ENCODE results near the gene FHOD1.

Gene FHOD1

DNA sequence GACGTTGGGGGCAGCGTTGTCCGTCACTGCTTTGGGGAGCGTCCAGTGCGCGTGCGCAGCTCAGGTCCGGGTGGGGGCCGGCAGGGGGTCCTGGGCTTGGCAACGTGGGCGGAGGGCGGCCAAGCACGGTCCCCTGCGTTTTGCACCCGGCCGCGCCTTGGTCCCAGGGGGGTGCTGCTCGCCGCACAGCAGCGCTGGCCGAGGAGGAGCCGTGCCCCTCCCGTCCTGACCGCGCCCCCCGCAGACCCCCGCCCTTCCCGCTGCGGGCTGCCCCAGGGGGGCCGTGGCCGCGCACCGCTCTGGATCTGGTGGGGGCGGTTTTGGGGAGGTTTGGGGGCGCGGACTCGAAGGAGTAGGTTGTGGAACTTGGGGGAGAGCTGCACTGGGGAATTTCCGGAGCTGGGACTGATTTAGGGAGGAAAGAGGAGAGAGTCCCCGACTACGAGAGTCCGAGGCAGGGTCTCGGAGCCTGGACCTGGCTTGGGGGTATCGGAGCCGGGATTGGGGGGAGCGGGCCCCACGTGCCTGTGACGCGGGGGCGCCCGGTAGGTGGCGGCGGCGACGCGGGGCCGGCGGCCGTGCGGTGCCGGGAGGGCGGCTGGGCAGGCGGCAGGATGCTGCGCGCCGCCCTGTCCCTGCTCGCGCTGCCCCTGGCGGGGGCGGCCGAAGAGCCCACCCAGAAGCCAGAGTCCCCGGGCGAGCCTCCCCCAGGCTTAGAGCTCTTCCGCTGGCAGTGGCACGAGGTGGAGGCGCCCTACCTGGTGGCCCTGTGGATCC, 1.3 kb upstream of the FHOD1 start, which contains the start of gene SLC9A5:
SLC9A5 (plus strand) TSS at position 579 of the 777 bp plus-strand sequence; CDS start at position 615, 36 bp downstream.
- no peak for DNase-seq

DNA sequence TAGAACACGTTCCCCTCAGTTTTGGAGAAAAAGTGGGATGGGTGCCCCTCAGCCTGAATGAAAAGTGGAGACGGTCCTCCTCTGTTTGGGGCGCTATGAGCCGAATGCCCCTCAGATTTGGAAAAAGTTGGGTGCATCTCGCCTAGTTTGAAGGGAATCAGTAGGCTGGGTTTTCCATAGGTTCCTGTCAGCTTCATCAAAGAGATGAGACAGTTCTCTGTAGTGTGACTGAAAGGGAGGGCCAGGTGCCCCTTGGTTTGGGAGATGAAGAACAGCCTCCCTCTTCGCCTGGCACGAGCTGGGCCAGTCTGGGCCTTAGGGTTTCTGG, 756 bp upstream of the FHOD1 start:
- DNase-seq = no peak

DNA sequence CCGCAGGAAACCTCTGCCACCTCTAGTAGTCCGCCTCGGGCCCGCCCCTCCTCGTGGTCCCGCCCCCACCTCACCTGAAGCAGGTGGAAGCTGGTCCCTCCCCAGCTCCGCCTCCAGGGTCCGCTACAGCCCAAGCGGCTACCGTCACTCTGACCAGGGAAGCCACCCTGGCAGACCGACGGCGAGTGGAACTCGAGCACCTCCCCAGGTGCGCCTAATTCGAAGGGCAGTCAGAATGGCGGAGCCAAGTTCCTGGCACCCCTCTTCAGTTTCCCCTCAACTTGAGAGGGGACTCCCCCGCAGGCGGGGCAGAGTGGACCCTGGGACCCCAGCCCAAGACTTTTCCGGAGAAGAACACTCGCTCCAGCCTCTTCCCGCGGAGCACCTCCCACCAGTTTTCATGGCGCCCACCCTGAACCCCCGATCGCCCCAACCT, 507 bp downstream of the FHOD1 start:
- DNase-seq = no peak

DNA sequence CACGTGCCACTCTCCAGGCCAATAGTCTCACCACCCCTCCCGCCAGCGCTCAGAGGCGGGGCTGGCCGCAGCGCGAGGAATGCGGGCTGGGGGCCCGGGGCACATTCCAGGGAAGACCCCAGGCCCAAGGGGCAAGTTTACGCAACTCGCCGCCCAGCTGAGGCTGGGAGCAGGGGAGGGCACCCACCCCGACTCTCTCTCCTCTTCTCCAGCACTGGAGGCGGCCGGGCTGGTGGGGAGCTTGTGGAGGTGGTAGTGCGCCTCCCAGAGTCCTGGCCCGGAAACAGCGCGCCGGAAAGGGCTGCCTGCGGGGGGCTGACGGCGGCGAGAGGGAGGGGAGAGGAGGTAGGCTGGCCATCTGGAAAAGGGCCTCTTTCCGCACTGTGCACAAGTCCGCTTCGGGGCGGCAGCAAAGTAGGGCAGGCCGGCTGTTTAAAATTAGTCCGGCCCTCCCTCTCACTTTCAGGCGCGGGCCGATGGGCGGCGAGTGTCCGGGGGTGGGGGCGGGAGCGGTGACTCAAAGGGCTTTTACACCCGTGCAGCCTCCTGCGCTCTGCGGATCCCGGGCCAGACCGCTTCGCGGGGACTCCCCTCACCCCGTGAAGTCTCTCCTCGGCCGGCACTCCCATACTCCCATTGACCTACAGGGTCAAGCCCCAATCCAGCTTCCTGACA, 1.1 kb downstream of the FHOD1 start:
- peak; percentile 54 for DNase-seq

- DNase-seq = no peak
Observed at GRCh38 chr16:67245674-67246080, 1.6 kb downstream of the FHOD1 start.

DNA sequence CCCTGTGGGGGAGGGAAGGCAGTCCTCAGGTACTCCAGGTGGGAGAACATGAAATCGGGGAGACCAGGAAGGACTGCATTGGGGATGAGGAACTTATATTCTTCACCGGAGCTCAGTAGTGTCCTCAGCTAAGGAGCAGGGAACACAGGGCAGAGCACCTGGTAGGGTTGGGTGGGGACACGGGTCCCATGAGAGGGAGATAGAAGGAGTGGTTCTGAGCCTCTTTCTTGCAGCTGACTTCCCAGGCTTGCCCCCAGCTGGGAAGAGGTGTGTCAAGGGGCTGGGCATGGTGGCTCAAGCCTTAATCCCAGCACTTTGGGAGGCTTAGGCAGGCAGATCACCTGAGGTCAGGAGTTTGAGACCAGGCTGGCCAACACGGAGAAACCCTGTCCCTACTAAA, 2.1 kb downstream of the FHOD1 start:
- no peak for DNase-seq

GRCh38 chr16:67244387-67245185, 2.7 kb downstream of the FHOD1 start:
- DNase-seq = no peak

DNA sequence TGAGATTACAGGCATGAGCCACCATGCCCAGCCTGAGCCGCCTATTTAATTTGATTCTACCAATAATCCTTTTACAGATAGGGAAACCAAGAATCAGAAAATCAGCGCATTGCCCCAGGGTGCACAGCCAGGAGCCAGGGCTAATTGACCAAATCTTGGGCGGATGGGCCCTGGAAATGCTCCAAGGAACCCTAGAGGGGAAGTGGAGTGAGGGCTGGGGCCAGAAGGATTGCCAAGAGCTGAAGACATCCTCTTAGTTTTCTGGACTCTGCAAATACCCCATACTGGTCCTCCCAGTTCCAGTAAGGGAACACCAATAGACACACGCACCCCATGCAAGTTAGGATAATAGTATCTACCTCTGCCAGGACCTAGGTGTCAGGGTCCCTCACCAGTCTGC, 3.8 kb downstream of the FHOD1 start:
- no peak for DNase-seq

DNA sequence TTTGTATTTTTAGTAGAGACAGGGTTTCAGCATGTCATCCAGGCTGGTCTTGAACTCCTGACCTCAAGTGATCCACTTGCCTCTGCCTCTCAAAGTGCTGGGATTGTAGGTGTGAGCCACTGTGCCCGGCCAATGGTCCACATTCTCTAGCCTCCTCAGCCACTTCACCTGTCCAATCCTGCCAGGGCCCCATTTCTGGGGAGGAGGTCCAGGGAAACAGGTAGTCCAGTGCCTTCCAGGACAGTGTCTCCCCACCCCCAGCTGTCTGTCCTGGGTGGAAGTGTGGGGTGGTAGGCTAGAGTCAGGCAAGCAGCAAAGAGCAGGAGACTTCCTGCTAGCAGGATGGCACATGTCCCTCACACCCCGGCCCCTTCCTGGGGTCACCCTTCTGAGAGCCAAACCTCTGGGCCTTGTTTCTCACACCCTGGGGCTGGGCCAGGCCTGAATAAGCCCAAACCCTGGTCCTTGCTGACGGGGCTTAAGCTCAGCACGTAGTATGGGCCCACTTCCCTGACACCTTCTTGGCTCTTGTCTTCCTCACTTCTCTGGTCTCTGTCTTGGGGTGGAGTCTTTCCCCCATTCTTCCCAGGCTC, 5.0 kb downstream of the FHOD1 start:
- no peak for DNase-seq

DNA sequence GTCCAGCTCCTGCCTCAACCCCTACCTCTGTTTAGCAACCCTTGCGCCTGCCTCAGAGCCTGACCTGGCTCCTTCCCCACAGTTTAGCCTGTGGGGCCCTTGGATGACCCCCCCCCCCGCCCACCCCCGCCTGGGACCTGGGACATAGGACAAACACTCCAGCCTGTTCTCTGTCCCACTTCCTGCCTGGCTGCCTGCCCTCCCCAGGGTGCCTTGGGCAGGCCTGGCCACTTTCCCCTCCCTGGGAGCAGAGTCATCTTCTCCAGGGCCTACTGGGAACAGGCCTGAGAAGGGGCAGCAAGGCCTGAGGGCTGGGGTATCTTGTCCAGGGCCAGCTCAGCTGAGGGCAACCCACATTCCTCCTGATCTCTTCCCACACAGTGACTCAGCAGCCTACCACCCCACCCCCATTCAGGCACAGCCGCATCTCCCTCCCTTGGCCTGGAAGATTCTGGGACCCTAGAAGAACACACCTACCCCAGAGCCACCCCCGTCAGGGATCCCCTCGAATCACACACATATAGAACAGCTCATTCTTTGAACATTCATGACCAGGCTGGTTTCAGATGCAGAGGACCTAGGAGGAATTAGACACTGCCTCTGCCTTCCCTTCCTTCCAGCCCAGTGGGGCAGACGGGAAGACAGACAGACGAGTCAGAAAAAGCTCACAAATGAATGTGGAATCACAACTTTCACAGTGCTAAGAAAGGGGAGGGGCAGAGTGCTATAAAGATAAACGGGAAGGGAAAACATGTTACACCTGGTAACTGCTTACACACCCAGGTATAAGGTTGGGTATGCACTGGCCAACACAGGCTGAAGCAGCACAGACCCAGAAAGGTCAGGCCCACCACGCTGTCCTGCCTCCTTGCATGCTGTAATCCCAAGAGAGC, 6.0 kb downstream of the FHOD1 start:
- no peak for DNase-seq

DNA sequence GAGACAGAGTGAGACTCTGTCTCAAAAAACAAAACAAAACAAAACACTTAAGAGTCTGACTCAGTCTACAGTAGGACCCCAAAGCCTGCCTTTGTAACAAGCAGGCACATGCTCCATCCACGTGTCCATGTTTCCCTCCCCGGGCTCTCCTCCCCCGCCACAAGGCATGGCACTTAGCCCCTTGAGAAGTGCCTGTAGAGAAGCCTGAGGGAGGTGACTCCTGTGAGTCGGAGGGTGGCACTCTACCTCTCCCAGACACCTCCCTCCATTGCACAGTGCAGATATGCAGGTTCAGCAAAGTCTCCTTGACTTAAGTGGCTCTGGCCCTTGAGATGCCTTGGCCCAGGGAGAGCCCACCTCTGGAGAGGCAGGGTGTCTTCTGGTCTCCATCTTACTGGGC, 6.8 kb downstream of the FHOD1 start:
- no peak for DNase-seq

- no peak for DNase-seq
Observed at GRCh38 chr16:67238806-67239470, 8.3 kb downstream of the FHOD1 start.

- DNase-seq = no peak
Observed at GRCh38 chr16:67238278-67238575, 9.1 kb downstream of the FHOD1 start.

- no peak for DNase-seq
Observed at GRCh38 chr16:67237396-67238277, 9.6 kb downstream of the FHOD1 start.

DNA sequence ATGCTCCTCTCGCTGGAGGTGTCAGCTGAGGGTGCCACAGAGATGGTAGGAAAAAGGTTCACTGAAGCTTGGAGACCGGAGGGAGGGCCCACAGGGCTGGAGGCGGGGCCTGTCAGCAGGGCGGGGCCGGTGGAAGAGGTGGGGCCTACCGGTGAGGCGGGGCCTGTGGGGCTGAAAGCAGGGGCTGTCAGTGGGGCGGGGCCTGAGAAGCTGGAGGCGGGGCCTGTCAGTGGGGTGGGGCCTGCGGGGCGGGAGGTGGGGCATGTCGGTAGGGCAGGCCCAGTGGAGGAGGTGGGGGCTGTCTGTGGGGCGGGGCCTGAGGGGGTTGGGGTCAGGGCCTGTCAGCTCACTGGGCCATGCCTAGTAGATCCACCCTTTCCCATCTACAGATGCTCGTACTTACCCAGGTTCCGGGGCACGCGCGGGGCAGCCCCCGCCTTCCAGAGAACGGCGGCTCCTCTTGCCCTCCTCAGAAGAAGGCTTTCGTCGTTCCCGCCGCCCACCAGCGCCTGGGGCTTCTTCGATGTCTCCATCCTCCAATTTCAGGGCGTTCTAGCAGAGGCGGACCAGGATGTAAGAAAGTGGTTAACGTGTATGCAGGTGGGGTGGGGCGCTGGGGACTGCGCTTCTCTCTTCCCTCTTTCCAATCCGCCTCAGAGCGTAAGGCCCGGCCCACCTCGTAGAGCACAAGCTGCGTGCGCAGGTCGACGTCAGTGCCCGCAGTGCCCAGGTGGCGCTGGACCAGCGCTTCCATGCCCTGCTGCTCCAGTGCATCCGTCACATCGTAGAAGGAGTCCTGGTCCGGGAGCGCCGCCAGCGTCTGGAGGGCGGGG, 10.5 kb downstream of the FHOD1 start:
- no peak for DNase-seq

DNA sequence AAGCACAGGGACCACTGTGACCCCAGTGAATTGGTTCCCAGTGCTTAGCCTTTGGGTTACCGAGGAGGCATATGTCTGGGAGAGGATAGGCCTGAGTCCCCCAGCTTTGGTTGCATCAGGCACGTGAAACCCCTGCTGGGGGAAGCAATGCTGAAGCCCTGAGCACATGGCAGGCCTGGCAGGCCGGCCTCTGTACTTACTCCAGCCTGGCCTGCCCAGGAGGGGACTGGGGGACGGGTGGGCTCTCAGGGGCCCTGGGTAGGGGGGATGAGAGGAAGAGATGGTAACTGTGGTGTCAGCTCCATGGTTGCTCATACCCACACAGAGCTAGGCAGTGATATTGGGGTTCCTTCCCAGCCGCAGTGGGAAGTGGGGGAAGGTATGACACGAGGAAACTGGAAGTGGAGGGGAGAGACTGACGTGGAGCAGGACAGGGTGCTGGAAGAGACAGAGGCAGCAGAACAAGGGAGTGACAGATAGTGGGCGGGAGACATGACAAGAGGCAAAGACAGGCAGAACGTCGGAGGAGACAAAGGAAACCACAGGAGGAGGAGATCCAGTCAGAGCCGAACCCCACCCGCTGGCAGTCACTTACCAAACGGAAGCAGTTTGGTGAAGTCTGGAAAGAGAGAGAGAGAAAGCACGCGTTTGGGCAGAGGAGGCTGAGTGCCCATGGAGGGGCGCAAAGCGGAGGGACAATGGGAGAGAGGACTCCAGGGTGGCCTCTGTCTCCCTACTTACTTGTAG, 11.3 kb downstream of the FHOD1 start:
- no peak for DNase-seq

- no peak for DNase-seq
Observed at GRCh38 chr16:67234180-67234597, 13.1 kb downstream of the FHOD1 start.

- DNase-seq = no peak
Observed at GRCh38 chr16:67233596-67233995, 13.7 kb downstream of the FHOD1 start.

Data from NCI-H524 treated with DMSO at 0.1 percent for 48 hours (cell line).